Thyroid gland (tissue), 4 donors: ENCODE results near the gene SLC30A9. TPM values are rescaled to one million over a fixed set of nuclear protein-coding genes. Genes with fewer than 3 reads are reported as not detected.
A peak's percentile ranks its signal among the peaks of the same experiment; 100 is the strongest.

Experiments used
- DNase-seq, 2 donors: peaks; one replicate each; pipeline ENCODE4 v3.0.0-alpha.2; 2019
- H3K27ac ChIP-seq, 3 donors: fragments of 200-600 bp; sonication (generic); 1 replicate in 2 of 3; 2 replicates in 1 of 3; pipeline ENCODE4 v1.5.1; 2016 to 2019; ENCODE audit warnings: mild to moderate bottlenecking in 1 of 3, moderate library complexity in 1 of 3
- H3K27me3 ChIP-seq: fragments of 200-600 bp; sonication (generic); one replicate; pipeline ENCODE4 v1.5.1; 2019
- H3K36me3 ChIP-seq, 2 donors: fragments of 200-600 bp; sonication (generic); one replicate each; pipeline ENCODE4 v1.5.1; 2016 to 2019
- H3K4me1 ChIP-seq, 2 donors: fragments of 200-600 bp; sonication (generic); one replicate each; pipeline ENCODE4 v1.5.1; 2017 to 2019
- H3K4me3 ChIP-seq, 3 donors: fragments of 200-600 bp; sonication (generic); replicated peaks in 1 of 3; 1 replicate in 2 of 3; 2 replicates in 1 of 3; pipeline ENCODE4 v1.5.1; 2016; ENCODE audit warnings: mild to moderate bottlenecking in 1 of 3
- H3K9me3 ChIP-seq: fragments of 200-600 bp; sonication (generic); one replicate; pipeline ENCODE4 v1.5.1; 2017
- POLR2A ChIP-seq, 2 donors: fragments of 450-650 bp; IDR thresholded peaks; one replicate each; pipeline ENCODE4 v1.6.1; 2017; ENCODE audit warnings: antibody characterized with exemption in 2 of 2, mild to moderate bottlenecking in 2 of 2, moderate library complexity in 1 of 2
- WGBS, 2 donors: methylation state at CpG; one replicate each; pipeline ENCODE4 v1.1.5; 2017; 5-methylcytosine and 5-hydroxymethylcytosine counted together
- intact Hi-C: fragments of 100-400 bp; cut with DNase I; formaldehyde crosslinking; loops from one replicate; pipeline ENCODE4 v1.15.1; 2023
- total RNA-seq, 4 donors: library from RNA; depleted of rRNA; stranded (reverse); fragments of >200 nt; gene quantifications; one replicate each; pipeline ENCODE4 v1.2.3, GENCODE V29; 2016
- TF ChIP-seq, protein P1 (sequence below), 6 experiments: fragments of 200-600 bp in 3 of 6; fragments of 450-650 bp in 3 of 6; sonication (generic) in 3 of 6; IDR thresholded peaks; one replicate each; pipeline ENCODE4 v1.5.1; 2016 to 2019; ENCODE audit warnings: antibody characterized with exemption in 6 of 6, mild to moderate bottlenecking in 2 of 6, inconsistent platforms in 1 of 6, moderate library complexity in 1 of 6

Gene SLC30A9
- total RNA-seq, 4 donors from 2014 or later, result 75.6 to 158 (median 116) TPM

DNA sequence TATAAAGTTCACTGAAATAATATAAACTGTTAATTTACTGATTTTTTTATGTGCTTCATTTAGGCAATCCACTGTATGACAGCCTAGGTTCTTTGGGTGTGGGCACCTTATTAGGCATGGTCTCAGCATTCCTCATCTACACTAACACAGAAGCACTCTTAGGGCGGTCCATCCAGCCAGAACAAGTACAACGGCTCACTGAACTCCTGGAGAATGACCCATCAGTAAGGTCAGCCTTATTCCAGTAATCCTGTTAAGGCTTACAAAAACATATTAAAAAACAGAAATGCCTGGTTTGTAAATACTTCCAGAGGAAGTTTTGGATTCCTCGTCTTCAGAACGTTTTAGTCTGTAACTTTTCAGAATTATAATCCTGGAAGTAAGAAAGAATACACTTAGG lies 80.1 kb downstream of the SLC30A9 start:
- DNase-seq, result peak; percentile 26 to 29
- Histone ChIP-seq H3K36me3 (peaks cover 0 to 3% of the 10 kb centered on the region in 2 donors), H3K27me3 (no peaks in the 10 kb centered on the region), H3K4me3 (no peak overlapping the region), H3K9me3 (no peaks in the 10 kb centered on the region), H3K4me1 (no peaks in the 10 kb centered on the region), H3K27ac (no peak overlapping the region)
- TF ChIP-seq POLR2A (IDR thresholded peaks at IDR 0.05), result no peak
- TF ChIP-seq, protein P1, sequence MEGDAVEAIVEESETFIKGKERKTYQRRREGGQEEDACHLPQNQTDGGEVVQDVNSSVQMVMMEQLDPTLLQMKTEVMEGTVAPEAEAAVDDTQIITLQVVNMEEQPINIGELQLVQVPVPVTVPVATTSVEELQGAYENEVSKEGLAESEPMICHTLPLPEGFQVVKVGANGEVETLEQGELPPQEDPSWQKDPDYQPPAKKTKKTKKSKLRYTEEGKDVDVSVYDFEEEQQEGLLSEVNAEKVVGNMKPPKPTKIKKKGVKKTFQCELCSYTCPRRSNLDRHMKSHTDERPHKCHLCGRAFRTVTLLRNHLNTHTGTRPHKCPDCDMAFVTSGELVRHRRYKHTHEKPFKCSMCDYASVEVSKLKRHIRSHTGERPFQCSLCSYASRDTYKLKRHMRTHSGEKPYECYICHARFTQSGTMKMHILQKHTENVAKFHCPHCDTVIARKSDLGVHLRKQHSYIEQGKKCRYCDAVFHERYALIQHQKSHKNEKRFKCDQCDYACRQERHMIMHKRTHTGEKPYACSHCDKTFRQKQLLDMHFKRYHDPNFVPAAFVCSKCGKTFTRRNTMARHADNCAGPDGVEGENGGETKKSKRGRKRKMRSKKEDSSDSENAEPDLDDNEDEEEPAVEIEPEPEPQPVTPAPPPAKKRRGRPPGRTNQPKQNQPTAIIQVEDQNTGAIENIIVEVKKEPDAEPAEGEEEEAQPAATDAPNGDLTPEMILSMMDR (IDR thresholded peaks at IDR 0.05), result no peak
- intact Hi-C loops, result no loop called here
- 68 to 73% methylated on average over 4 of the region's 4 CpGs for WGBS, 2 donors

DNA sequence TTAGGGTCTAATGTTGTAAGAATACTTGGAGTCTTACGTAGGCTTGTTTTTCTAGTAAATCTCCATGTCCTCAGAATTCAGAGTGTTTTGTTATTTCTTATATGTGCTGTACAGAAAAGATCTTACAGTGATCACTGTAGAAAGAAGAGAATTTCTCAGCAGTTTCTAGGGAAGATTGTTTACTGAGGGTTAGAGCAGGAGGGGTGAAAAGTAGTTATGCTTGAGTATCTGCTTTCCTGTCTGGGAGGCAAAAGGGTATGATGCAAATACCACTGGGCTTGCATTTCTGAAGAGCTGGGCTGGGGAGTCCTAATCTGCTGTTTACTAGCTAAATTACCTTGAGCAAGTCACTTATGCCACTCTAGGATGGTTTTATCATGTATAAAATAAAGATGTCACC lies 84.0 kb downstream of the SLC30A9 start:
- Histone ChIP-seq H3K36me3 (peaks cover 0 to 4% of the 10 kb centered on the region in 2 donors), H3K9me3 (no peaks in the 10 kb centered on the region), H3K27me3 (no peaks in the 10 kb centered on the region), H3K27ac (no peak overlapping the region), H3K4me3 (no peak overlapping the region), H3K4me1 (no peaks in the 10 kb centered on the region)
- no peak for DNase-seq
- intact Hi-C loops, result no loop called here
- TF ChIP-seq, protein P1 (IDR thresholded peaks at IDR 0.05), result no peak
- TF ChIP-seq POLR2A (IDR thresholded peaks at IDR 0.05), result no peak
- WGBS, 2 donors, result 93 to 96% methylated on average over 1 of the region's 1 CpG

DNA sequence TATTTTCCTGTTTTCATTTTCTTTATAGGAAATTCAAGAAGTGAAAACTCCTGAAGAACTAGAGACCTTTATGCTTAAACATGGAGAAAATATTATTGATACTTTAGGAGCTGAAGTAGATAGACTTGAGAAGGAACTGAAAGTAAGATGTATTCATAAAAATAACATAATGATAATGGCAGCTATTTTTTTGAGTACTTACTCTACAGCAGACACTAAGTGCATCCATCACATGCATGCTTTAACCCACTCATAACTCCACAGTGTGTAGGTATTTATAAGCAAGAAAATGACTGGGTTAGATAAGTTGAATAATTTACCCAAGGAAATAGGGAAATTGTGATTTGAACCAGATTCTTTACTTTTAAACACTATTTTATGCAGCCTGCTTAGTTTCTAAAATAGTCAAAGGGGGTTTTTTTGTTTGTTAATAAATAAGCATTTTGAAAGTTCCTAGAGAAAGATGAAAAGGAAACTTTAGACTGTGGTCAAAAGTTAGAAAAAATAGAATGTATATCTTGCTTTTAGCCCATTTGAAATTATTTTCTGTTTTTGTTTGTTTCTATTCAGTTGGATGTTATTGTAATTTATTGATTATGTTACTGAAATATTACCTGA lies 88.0 kb downstream of the SLC30A9 start:
- no peaks in the 10 kb centered on the region for H3K9me3 ChIP-seq
- no peak overlapping the region for H3K27ac ChIP-seq
- DNase-seq, result no peak
- H3K4me1 ChIP-seq, result peaks cover 2% of the 10 kb centered on the region in 2 donors
- no peak overlapping the region for H3K4me3 ChIP-seq
- no peaks in the 10 kb centered on the region for H3K27me3 ChIP-seq
- intact Hi-C loops, result no loop called here
- no peak for TF ChIP-seq POLR2A (IDR thresholded peaks at IDR 0.05)
- TF ChIP-seq, protein P1 (IDR thresholded peaks at IDR 0.05), result no peak
- peaks cover 0 to 4% of the 10 kb centered on the region in 2 donors for H3K36me3 ChIP-seq

DNA sequence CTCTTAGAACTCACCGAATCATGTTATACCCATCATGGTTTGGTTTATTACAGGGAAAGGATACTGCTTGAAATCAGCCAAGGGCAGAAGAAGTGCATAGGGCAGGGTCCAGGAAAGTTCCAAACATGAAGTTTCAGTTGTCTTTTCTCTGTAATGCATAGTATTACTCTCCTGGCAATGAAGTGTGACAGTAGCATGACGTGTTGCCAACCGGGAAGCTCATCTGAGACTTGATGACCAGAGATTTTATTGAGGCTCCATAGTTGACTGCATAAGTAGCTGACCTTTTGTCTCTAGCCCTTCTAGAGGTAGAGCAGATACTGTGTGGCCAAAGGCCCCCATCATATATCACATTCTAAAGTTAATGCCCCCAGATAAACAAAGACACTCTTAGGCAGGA lies 90.0 kb downstream of the SLC30A9 start:
- DNase-seq, result no peak
- H3K27me3 ChIP-seq, result no peaks in the 10 kb centered on the region
- 95 to 100% methylated on average over 3 of the region's 3 CpGs for WGBS, 2 donors
- H3K36me3 ChIP-seq, result peaks cover 0 to 4% of the 10 kb centered on the region in 2 donors
- TF ChIP-seq, protein P1 (IDR thresholded peaks at IDR 0.05), result no peak
- TF ChIP-seq POLR2A (IDR thresholded peaks at IDR 0.05), result no peak
- no peak overlapping the region for H3K4me3 ChIP-seq
- peaks cover 3 to 8% of the 10 kb centered on the region in 2 donors for H3K4me1 ChIP-seq
- H3K9me3 ChIP-seq, result no peaks in the 10 kb centered on the region
- no peak overlapping the region for H3K27ac ChIP-seq
- intact Hi-C loops, result no loop called here

DNA sequence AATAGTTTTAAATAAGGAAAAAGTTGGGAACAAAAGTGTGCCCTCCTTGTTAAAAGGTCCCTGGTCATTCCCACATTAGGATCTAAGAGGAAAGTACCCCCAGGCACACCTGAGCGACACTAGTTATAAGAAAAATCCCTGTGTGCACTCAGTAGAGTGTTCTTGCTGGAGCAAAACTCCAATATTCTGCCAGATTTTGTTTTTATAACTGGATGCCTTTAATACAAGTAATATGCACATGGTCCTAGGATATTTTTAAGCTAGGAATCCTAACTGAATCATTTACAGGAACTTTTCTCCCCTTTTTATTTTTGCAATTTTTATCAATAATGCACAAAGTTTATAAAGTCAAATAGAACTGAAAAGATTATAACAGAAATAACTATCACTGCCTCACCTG lies 93.5 kb downstream of the SLC30A9 start:
- Histone ChIP-seq H3K4me3 (no peak overlapping the region), H3K27me3 (no peaks in the 10 kb centered on the region), H3K4me1 (peaks cover 3 to 8% of the 10 kb centered on the region in 2 donors), H3K9me3 (no peaks in the 10 kb centered on the region), H3K36me3 (peaks cover 0 to 7% of the 10 kb centered on the region in 2 donors), H3K27ac (no peak overlapping the region)
- intact Hi-C loops, result no loop called here
- DNase-seq, result no peak
- 59 to 74% methylated on average over 1 of the region's 1 CpG for WGBS, 2 donors
- TF ChIP-seq, protein P1 (IDR thresholded peaks at IDR 0.05), result no peak
- no peak for TF ChIP-seq POLR2A (IDR thresholded peaks at IDR 0.05)
